ENCODE data around the gene ARPC4.
"Not testable (repeated sequence)": the region's sequence is repeated elsewhere in the genome, so short reads cannot be mapped to it uniquely, and the experiment has no call there.

Gene ARPC4

GRCh38 chr3:9825451-9826040 lies 32.7 kb downstream of the ARPC4 start:
- no peak for DNase-seq

- DNase-seq: no peak
These were observed 34.1 kb downstream of the ARPC4 start for GRCh38 chr3:9826815-9827573.

GRCh38 chr3:9828801-9829755 lies 36.2 kb downstream of the ARPC4 start:
- no peak for DNase-seq

GRCh38 chr3:9831253-9831652 lies 38.4 kb downstream of the ARPC4 start:
- no peak for DNase-seq

GRCh38 chr3:9833078-9833477 lies 40.2 kb downstream of the ARPC4 start:
- no peak for DNase-seq

GRCh38 chr3:9834520-9835380 lies 41.9 kb downstream of the ARPC4 start:
- no peak for DNase-seq

GRCh38 chr3:9837701-9838582 lies 45.1 kb downstream of the ARPC4 start:
- no peak for DNase-seq

GRCh38 chr3:9838856-9839255 lies 46.0 kb downstream of the ARPC4 start:
- DNase-seq: no peak

GRCh38 chr3:9841015-9841414 lies 48.1 kb downstream of the ARPC4 start:
- DNase-seq: no peak

- DNase-seq: peak; percentile 98
These were observed 51.0 kb downstream of the ARPC4 start, which contains the start of gene RPUSD3 for GRCh38 chr3:9843715-9844438. RPUSD3 (minus strand) TSS chr3:9844008; CDS start chr3:9843990, 18 bp downstream.

- DNase-seq: no peak
These were observed 53.3 kb downstream of the ARPC4 start for GRCh38 chr3:9846231-9846630.

- DNase-seq: no peak
These were observed 54.1 kb downstream of the ARPC4 start for GRCh38 chr3:9846931-9847488.

GRCh38 chr3:9847870-9848269 lies 55.0 kb downstream of the ARPC4 start:
- DNase-seq: not testable (repeated sequence)

- DNase-seq: peak; percentile 37
These were observed 56.0 kb downstream of the ARPC4 start for GRCh38 chr3:9848860-9849259.

- DNase-seq: not testable (repeated sequence)
These were observed 58.5 kb downstream of the ARPC4 start for GRCh38 chr3:9851383-9851782.

GRCh38 chr3:9851926-9852325 lies 59.0 kb downstream of the ARPC4 start:
- DNase-seq: not testable (repeated sequence)

- no peak for DNase-seq
These were observed 59.6 kb downstream of the ARPC4 start for GRCh38 chr3:9852528-9852927.

GRCh38 chr3:9854291-9854940 lies 61.5 kb downstream of the ARPC4 start:
- DNase-seq: not testable (repeated sequence)

- DNase-seq: no peak
These were observed 62.7 kb downstream of the ARPC4 start for GRCh38 chr3:9855594-9855993.

All from midbrain (tissue), 1 donor.